Glutamatergic neuron (in vitro differentiated cells): ENCODE measurements around the gene KCNK15. TPM values are rescaled to one million over a fixed set of nuclear protein-coding genes. Genes with fewer than 3 reads are reported as not detected.

Source experiments
- DNase-seq: peaks from one replicate; pipeline ENCODE4 v3.0.0; 2022
- H3K27ac Mint-ChIP-seq: one replicate; pipeline ENCODE4 v1.8.0; 2020; ENCODE audit warnings: mild to moderate bottlenecking, mixed read lengths, inconsistent platforms; ENCODE audit not compliant: unreplicated experiment
- H3K27me3 Mint-ChIP-seq: one replicate; pipeline ENCODE4 v1.8.0; 2020; ENCODE audit warnings: mild to moderate bottlenecking, moderate library complexity, mixed read lengths, inconsistent platforms; ENCODE audit not compliant: unreplicated experiment
- H3K36me3 Mint-ChIP-seq: one replicate; pipeline ENCODE4 v1.8.0; 2020; ENCODE audit warnings: mild to moderate bottlenecking, mixed read lengths, inconsistent platforms; ENCODE audit not compliant: unreplicated experiment
- H3K4me1 Mint-ChIP-seq: one replicate; pipeline ENCODE4 v1.8.0; 2020; ENCODE audit warnings: mild to moderate bottlenecking, low read depth, mixed read lengths, inconsistent platforms; ENCODE audit not compliant: unreplicated experiment
- H3K4me3 Mint-ChIP-seq: one replicate; pipeline ENCODE4 v1.8.0; 2020; ENCODE audit warnings: mild to moderate bottlenecking, mixed read lengths, inconsistent platforms; ENCODE audit not compliant: unreplicated experiment
- H3K9me3 Mint-ChIP-seq: one replicate; pipeline ENCODE4 v1.8.0; 2020; ENCODE audit warnings: mild to moderate bottlenecking, moderate library complexity, mixed read lengths, inconsistent platforms; ENCODE audit not compliant: unreplicated experiment
- CTCF ChIP-seq: fragments of 200-600 bp; sonication (generic); IDR thresholded peaks from one replicate; pipeline ENCODE4 v1.5.0; 2021; ENCODE audit not compliant: partially characterized antibody, unreplicated experiment
- total RNA-seq: library from RNA; stranded (reverse); fragmentation: NEBNext Ultra II Directional; extraction: Animal tissue kit (Norgen Biotek cat#: 25700); gene quantifications from one replicate; pipeline ENCODE4 v1.2.1, GENCODE V29; 2021; ENCODE audit not compliant: unreplicated experiment

The KCNK15 gene
- total RNA-seq, 1 donor from 2014 or later: 0.22 TPM

- Mint-ChIP-seq H3K9me3 (peaks cover 14% of the 10 kb centered on the region), H3K4me1 (peaks cover 53% of the 10 kb centered on the region), H3K4me3 (peak overlapping the region; percentile 34), H3K27ac (peak overlapping the region; percentile 8), H3K36me3 (no peaks in the 10 kb centered on the region), H3K27me3 (peaks cover 14% of the 10 kb centered on the region)
- DNase-seq: no peak
- TF ChIP-seq CTCF: no peak
Measured at GRCh38 chr20:44743916-44744655, 1.6 kb upstream of the KCNK15 start.

GRCh38 chr20:44745122-44745597 is 505 bp upstream of the KCNK15 start:
- peaks cover 50% of the 10 kb centered on the region for H3K4me1 Mint-ChIP-seq
- H3K36me3 Mint-ChIP-seq: no peaks in the 10 kb centered on the region
- H3K9me3 Mint-ChIP-seq: peaks cover 14% of the 10 kb centered on the region
- H3K27ac Mint-ChIP-seq: peak overlapping the region; percentile 59
- H3K27me3 Mint-ChIP-seq: peaks cover 12% of the 10 kb centered on the region
- DNase-seq: no peak
- TF ChIP-seq CTCF: no peak
- H3K4me3 Mint-ChIP-seq: peak overlapping the region; percentile 47

GRCh38 chr20:44746367-44747165 is 901 bp downstream of the KCNK15 start:
- peaks cover 43% of the 10 kb centered on the region for H3K4me1 Mint-ChIP-seq
- H3K4me3 Mint-ChIP-seq: peak overlapping the region; percentile 82
- no peak for TF ChIP-seq CTCF
- DNase-seq: peak; percentile 65
- H3K27ac Mint-ChIP-seq: peak overlapping the region; percentile 99
- H3K36me3 Mint-ChIP-seq: no peaks in the 10 kb centered on the region
- peaks cover 12% of the 10 kb centered on the region for H3K27me3 Mint-ChIP-seq
- peaks cover 14% of the 10 kb centered on the region for H3K9me3 Mint-ChIP-seq

- Mint-ChIP-seq H3K4me1 (peaks cover 35% of the 10 kb centered on the region), H3K27ac (peak overlapping the region; percentile 99), H3K9me3 (peaks cover 14% of the 10 kb centered on the region), H3K4me3 (peak overlapping the region; percentile 87), H3K36me3 (no peaks in the 10 kb centered on the region), H3K27me3 (peaks cover 12% of the 10 kb centered on the region)
- peak; percentile 79 for TF ChIP-seq CTCF
- DNase-seq: peak; percentile 94
Measured at GRCh38 chr20:44747166-44748004, 1.7 kb downstream of the KCNK15 start.
